Suppressor macrophage (primary cell): ENCODE results near the gene FOXP2.
"Not testable (repeated sequence)": the region's sequence is repeated elsewhere in the genome, so short reads cannot be mapped to it uniquely, and the experiment has no call there.

Experiments used
- DNase-seq, 4 experiments: peaks; one replicate each; pipeline ENCODE4 v3.0.0-alpha.2; 2020 to 2022
- total RNA-seq, 17 experiments: gene quantifications; one replicate each; lab custom pipeline; 2026; ENCODE audit warnings: mixed read lengths in 6 of 17, inconsistent platforms in 3 of 17; lab: John Stamatoyannopoulos, UW

The FOXP2 gene
- total RNA-seq = 0 to 8.7 (median 0.05) reads per million in 17 experiments

GRCh38 chr7:114414156-114415063 is at the start of gene FOXP2:
FOXP2 (plus strand) TSS chr7:114414815; CDS start chr7:114426512, 11,697 bp downstream.
- DNase-seq = no peak

- DNase-seq = no peak
These were observed 48.8 kb upstream of the FOXP2 start for GRCh38 chr7:114365791-114366190.

- no peak for DNase-seq
These were observed 46.1 kb upstream of the FOXP2 start for GRCh38 chr7:114368492-114368891.

- no peak for DNase-seq
These were observed 45.3 kb upstream of the FOXP2 start for GRCh38 chr7:114369294-114369693.

GRCh38 chr7:114372619-114373018 is 42.0 kb upstream of the FOXP2 start:
- no peak for DNase-seq

- DNase-seq = no peak
These were observed 38.7 kb upstream of the FOXP2 start for GRCh38 chr7:114375907-114376306.

GRCh38 chr7:114383946-114384345 is 30.7 kb upstream of the FOXP2 start:
- not testable (repeated sequence) for DNase-seq

- not testable (repeated sequence) for DNase-seq
These were observed 30.3 kb upstream of the FOXP2 start for GRCh38 chr7:114384346-114384745.

GRCh38 chr7:114388021-114388420 is 26.6 kb upstream of the FOXP2 start:
- no peak for DNase-seq

GRCh38 chr7:114392686-114393085 is 21.9 kb upstream of the FOXP2 start:
- DNase-seq = no peak

- no peak for DNase-seq
These were observed 11.6 kb upstream of the FOXP2 start for GRCh38 chr7:114402876-114403635.

GRCh38 chr7:114405427-114405826 is 9.2 kb upstream of the FOXP2 start:
- peak in 2 of 4 experiments; percentile 4 to 6 for DNase-seq

GRCh38 chr7:114409750-114410149 is 4.9 kb upstream of the FOXP2 start:
- no peak for DNase-seq

GRCh38 chr7:114412548-114412947 is 2.1 kb upstream of the FOXP2 start:
- no peak for DNase-seq

GRCh38 chr7:114413761-114414155 is 857 bp upstream of the FOXP2 start:
- no peak for DNase-seq

- DNase-seq = no peak
These were observed 712 bp downstream of the FOXP2 start for GRCh38 chr7:114415064-114415989.

- DNase-seq = no peak
These were observed 1.7 kb downstream of the FOXP2 start for GRCh38 chr7:114416129-114416990.

- no peak for DNase-seq
These were observed 2.7 kb downstream of the FOXP2 start for GRCh38 chr7:114417290-114417689.

GRCh38 chr7:114418117-114418516 is 3.5 kb downstream of the FOXP2 start:
- DNase-seq = no peak

GRCh38 chr7:114419441-114420272 is 5.0 kb downstream of the FOXP2 start:
- no peak for DNase-seq
